Central memory CD4-positive, alpha-beta T cell (primary cell): ENCODE measurements around the gene CCDC28A.
A peak's percentile ranks its signal among the peaks of the same experiment; 100 is the strongest.
"Not testable (repeated sequence)": the region's sequence is repeated elsewhere in the genome, so short reads cannot be mapped to it uniquely, and the experiment has no call there.

Experiments
- DNase-seq: peaks from one replicate; pipeline ENCODE4 v3.0.0; 2022
- total RNA-seq, 3 experiments: gene quantifications; one replicate each; lab custom pipeline; 2026; lab: John Stamatoyannopoulos, UW

The CCDC28A gene
- 9.5 to 34.3 (median 24.7) reads per million in 3 experiments for total RNA-seq

DNA sequence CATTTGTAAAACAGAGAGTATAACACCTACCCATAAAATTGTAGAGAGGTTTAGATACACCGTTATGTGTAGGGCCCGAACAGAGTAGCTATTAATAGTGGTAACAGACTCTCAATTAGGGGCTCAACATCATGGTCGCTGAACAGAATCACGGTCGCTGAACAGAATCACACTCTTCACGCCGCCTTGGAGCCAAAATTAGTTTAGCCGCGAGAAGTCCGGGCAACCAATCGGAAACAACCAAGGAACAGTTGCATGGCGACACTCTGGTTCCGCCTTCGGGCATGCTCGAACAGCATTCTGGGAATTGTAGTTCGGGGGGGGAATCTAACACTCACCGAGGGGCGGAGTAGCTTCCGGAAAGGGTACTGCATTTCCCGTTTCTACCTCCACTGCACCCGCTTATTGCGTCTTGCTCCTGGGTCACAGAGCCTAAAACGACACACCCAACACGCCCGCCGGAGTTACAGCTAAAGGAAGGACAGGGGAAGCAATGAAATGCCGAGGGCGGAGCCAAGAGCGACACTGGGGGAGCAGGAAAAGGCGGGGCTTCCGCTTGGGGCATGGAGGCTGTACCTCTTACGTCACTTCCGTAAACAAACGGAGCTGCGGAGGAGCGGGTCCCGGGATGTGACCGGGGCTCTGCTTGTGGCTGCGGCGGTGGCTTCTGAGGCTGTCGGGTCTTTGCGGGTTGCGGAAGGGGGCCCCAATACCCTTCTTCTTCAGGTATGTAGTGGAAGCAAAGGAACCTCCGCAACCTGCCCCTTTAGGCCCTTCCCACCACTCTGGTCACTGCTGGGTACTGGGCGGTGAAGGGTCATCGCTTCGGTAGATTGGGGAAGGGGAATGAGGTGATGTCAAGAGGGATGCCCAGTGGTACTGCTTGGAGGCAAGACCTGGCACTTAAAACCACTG is at the start of gene CCDC28A:
TSS of gene CCDC28A (plus strand) at position 593 of the 915 bp plus-strand sequence. CDS start 2,352 bp downstream, outside the sequence.
- peak; percentile 95 for DNase-seq

DNA sequence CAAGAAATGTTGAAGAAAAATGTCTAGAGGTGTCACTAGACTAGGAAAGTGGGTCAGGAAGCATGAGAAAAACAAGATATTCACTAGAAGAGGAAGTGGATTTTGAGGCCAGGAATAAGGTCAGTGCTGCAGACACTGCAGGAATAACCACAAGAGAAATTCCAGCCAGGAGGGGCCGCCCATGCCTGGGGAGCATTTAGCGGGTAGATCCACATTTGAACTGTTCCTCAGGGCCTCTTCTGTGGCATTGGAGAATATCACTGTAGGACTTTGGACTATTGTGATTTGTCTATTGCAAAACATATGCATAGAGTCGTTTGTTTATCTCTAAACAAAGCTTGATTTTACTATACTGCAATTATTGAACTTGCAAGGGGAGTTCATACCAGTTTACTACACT is 49.6 kb upstream of the CCDC28A start:
- DNase-seq = no peak

DNA sequence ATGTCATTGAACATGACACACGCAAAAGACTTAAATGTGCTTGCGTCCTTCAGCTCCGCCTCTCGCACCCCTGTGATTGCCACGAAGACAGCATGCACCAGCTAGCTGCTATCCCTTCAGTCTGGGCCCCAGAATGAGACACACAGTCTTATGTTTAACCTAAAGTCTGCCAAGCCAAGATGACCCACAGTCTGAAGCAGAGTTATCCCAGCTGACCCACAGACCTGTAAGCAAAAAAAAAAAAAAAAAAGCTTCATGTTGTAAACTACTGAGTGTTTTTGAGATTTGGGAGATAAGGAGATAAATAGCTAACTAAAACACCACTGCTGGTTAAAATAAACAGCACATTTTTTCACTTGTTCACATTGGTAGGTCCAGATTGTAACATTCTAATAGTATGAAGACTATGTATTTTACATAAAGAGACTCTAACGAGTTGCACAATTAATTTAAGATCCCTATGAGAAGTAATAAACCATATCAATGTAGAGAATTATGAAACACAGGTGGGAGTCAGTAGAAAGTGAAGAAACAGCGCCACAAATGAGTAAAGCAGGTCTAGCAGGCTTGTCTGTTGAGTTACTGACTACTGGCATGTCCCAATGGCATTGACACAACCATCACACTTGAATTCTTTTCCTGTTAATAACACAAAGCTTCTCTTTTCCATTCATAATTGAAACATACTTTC is 47.4 kb upstream of the CCDC28A start:
- DNase-seq = no peak

DNA sequence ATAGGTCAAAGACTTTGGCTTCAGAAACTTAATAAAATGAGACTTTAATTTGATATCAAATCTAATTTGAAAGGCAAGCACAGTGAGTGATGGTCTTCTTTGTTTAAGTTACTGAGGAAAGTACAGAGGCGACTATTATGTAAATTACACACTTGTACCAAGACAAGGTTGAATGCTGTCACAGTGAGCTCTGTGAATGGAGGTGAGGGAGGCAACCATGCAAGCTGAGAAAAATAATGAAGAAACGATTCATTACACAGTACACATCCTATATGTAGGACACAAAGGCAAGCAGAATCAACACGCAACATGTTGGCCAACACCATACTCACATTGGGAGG is 46.8 kb upstream of the CCDC28A start:
- DNase-seq = no peak

DNA sequence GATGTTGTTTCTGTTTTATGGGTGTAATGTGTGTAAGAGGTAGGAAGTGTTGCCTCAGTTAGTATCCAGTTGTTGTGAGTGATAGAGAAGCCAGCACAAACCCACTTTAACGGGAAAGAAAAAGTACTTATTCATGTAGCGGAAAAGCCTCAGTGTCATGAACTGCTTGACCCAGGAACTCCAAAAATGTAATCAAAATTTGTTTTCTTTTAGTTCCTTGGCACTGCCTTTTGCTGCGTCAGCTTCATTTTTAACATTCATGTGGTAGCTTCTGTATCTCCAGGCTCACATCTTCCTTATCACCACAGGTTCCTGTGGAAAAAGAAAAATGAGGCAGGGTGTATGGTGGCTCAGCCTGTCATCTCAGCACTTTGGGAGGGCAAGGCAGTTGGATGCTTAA is 46.4 kb upstream of the CCDC28A start:
- no peak for DNase-seq

DNA sequence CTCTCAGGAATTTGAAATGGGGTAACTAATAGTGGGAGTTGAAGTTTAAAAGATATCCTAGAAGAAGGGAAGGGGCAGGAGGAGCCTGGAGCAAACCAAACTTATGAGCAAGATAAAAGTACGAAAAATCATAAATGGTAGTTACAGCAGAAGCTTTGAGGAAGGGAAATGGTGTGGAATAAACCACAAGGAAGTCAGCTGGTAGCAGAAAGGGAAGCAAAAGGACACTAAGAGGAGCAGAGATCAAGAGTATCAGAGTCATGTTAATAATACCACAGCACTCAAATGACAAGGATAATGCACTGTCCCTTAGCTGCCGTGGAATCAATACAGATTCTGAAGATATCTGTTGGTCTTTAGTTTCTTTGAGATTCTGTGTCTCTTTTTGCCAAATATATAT is 44.9 kb upstream of the CCDC28A start:
- DNase-seq = no peak

DNA sequence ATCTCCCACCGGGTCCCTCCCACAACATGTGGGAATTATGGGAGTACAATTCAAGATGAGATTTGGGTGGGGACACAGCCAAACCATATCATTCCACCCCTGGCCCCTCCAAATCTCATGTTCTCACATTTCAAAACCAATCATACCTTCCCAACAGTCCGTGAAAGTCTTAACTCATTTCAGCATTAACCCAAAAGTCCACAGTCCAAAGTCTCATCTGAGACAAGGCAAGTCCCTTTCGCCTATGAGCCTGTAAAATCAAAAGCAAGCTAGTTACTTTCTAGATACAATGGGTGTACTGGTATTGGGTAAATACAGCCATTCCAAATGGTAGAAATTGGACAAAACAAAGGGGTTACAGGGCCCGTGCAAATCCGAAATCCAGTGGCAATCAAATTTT is 43.5 kb upstream of the CCDC28A start:
- DNase-seq = not testable (repeated sequence)

DNA sequence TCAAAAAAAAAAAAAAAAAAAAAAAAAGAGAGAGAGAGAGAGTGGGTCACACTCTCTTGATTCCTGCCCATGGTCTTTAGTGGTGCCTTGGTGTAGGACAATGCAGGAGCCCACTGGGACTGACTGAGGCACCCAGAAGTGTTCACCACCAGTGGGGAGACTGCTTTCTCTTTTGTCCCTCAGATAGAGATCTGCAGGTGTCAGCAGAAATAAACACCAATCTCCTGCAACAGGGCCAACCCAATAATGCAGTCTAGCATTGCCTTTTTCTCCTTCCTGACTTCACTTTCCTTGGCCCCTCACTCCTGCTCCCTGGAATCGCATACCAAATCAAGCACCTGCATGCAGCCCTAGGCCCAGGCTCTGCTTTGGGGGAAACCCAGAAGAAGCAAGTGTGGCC is 39.0 kb upstream of the CCDC28A start:
- no peak for DNase-seq

DNA sequence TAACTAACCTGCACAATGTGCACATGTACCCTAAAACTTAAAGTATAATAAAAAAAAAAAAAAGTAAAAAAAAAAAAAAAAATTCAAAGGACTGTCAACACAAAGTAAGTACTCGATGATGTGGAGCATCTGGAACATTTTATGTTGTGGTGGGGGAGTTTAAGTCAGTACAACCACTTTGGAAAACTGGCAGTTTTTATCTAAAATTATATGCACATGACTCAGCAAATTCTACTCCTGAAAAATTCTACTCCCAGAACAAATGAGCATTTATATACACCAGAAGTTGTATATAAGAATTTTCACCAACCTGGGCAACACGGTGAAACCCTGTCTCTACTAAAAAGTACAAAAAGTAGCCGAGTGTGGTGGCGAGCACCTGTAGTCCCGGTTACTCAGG is 36.9 kb upstream of the CCDC28A start:
- DNase-seq = no peak

DNA sequence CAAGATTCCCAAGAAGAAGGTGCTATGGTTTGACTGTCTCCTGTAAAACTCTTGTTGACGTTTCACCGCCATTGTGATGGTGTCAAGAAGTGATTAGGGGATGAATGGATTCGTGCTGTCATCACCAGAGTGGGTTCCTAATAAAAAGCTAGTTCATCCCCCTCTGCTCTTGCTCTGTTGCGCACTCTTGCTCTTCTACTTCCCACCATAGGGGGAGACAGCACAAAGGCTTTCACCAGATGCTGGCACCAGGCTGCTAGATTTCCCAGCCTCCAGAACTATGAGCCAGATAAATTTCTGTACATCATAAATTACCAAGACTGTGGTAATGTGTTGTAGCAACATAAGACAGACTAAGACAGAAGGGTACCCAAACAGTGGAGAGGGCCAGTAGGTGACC is 21.6 kb upstream of the CCDC28A start:
- DNase-seq = no peak

DNA sequence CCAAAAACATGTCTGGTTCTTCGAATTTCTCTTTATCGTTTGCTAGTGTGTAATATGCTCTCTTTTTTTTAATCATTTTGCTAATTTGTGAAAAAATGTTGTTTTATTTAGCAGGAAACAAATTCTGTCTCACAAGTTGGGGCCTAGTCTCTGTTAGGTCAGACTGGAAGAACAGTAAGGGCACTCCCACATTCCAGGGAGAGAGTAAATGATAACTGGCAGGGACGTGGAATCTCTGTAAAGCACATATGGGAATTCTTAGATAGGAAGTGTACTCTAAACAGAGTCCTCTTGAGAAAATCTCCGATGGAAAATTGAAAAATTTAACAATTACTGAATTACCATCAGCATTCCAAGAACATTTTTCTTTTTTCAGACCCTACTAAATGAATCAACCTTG is 16.4 kb upstream of the CCDC28A start:
- DNase-seq = no peak

DNA sequence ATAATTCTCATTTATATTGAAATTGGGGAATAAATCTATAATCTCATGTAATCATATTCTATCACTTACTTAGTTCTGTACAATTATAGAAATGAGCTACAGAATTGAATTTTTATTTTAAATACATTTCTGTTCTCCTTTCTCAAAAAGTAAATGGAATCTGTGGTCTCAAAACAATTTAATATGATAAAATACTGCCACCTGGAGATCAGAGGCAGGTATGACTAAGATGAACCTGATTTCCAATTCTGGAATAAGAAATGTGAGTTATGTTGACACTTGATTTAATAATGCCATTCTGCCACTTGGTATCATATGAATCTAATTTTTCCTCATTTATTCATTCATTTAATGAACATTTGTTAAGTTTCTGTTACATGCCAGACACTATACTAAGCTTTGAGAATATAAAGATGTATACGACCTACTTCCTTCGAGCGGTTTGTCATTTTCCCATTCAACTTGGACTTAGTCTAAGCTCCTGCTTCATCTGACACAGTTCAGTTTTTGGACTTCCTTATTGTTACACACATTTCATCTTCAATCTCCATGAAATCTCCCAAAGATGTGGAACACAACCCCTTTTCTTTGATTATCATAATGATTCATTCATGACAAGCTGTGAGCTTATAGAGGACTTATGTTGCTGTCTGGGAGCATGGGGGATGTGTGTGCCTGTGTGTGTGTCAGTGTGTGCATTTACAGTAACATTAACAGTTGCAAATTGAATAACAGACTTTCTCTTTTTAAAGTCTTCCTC is 7.5 kb upstream of the CCDC28A start:
- peak; percentile 24 for DNase-seq

DNA sequence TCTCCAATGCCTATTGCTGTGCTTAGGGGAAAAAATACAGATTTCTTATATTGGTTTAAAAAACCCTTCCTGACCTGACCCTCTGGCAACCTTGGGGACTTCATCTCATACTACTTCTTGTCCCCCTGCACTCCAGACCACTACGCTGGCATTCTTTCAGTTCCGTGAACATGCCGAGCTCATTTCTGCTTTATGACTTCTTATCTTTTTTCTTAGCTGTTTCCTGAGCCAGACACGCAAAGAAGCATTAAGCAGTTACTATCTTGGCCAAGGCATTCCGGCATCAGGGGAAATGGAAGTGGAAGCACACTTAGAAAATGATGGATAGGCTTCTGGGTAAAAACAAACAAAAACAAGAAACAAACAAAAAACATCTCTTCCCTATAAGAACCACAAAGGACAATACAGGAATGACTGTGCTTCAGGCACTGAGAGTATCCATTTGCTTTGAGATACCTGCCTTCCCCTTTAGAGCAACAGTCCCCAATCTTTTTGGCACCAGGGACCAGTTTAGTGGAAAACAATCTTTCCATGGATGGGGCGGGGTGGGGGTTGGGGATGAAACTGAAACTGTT is 4.4 kb upstream of the CCDC28A start:
- DNase-seq = no peak

DNA sequence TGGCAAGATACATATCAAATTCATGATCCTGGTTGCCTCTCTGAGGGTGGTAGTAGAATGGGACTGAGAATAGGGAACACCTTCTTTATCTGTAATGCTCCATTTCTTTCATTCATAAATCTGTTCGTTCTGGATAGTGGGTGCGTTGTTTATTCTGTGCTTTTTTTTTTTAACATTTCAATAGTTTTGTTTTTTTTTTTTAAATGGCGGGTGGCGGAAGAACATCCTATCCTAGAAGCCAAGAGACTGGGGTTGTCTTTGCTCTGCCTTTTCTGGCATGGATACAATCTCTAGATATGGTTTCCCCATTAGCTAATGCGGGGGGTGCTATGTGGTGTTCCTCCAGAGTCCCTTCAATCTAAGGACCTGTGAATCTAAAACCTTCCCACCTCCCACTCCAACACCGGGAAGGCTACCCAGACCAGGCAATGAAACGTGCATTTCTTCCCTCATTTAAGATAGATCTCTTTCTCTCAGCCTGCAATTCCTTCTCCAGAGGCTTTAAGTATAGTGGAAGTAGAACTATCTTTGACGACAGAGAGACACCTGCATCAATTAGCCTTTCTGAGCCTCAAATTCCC is 883 bp upstream of the CCDC28A start:
- DNase-seq = no peak

DNA sequence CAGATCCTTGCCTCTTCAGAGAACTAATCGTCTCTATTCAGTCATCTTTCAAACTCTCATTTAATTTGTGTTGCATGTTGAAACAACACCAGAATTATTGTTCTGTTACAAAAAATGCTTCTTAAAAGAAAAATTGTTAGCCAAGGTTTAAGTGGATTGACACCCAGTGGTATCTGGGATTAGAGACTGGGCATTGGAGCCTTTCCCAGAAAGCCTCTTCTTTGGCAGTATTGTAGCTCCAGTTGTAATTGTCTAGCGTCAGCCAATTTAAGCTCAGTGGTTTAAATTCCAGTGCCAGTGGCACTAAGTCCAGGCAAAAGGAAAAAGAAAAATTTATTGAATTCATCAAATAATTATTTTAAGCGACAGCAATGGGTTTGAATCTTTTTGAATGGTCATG is 801 bp downstream of the CCDC28A start:
- DNase-seq = no peak

DNA sequence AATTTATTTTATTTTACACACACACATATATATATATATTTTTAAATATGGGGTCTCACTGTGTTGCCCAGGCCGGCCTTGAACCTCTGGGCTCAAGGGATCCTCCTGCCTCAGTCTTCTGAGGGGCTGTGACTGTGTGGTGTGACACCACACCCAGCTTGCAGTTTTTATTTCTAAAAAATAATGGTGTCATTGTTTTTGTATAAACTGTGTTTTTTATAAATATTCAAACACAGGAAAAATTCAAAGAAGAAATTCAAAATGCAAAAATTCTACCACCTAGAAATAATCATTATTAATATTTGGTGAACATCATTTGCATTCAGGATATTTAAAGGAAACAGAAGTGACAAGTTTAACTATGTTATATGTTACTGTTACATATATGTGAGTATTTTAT is 3.1 kb downstream of the CCDC28A start:
- no peak for DNase-seq

DNA sequence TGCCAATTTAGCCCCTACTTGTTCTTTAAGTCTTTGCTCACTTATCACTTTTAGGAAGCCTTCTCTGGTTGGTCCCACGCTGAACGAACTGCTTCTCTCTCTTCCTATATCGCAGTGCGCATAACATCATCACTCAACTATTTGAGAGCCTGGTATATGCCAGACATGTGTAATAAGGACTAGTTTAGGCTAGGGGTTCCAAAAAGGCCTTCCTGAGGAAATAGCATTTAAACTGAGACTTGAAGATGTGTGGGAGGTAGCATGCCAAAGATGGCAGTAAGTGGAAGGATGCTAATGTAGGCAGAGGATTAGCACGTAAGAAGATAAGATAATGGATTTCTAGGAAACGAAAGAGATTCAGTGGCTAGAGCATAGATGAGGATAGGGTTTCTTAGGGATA is 4.8 kb downstream of the CCDC28A start:
- DNase-seq = no peak

DNA sequence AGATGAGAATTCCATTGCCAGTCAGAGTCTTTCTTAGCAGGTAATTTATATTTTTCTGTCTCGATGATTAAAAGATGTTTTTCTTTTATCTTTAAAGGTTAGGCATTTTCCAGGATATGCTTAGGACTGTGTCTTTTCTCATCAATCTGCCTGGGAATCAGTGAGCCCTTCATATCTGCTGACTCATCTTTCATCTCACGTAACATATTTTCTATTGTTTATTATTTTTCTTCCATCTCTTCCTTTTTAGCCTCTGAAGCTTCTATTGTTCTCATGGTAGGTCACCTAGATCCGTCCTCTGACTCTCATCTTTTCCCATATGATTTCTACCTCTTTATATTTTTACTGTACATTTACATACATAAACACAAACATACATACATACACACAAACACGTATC is 8.7 kb downstream of the CCDC28A start:
- no peak for DNase-seq

DNA sequence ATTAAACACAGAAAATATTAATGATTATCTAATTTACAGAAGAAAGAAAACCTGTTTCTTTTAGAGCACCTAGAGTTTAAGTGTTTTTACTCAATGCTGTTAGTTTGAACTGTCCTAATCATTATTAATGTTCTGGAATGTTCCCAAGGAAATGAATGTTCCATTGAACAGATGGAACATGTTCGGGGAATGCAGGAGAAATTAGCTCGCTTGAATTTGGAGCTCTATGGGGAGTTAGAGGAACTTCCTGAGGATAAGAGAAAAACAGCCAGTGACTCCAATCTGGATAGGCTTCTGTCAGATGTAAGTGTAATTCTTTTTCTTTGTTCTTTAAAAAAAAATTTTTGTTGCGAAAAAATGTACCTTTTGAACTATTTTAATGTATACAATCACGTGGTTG is 11.5 kb downstream of the CCDC28A start:
- DNase-seq = no peak

DNA sequence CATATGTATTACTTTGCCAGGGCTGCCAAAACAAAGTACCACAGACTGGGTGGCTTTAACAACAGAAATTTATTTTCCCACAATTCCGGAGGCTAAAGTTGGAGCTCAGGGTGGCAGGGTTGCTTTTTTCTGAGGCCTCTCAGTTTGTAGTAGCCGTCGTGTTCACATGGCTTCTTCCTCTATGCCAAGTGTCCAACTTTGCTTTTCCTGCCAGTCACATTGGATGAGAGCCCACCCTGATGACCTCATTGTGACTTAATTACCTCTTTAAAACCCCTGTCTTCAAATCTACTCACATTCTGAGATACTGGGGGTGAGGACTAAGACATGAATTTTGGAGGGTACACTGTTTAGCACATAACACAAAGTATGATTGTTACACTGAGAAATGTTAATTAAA is 12.4 kb downstream of the CCDC28A start:
- DNase-seq = no peak

DNA sequence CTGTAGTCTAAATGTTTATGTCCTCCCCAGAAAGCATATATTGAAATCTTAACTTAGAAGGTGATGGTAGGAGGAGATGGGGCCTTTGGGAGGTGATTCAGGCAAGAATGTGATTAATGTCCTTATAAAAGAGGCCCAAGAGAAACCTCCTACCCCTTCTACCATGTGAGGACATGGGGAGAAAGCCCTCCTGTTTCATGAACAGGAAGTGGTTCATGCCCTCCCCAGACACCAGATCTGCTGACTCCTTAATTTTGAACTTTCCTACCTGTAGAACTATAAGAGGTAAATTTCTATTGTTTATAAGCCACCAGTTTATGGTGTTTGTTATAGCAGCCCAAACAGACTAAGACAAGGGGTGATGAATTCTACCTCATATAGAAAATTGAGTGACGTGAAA is 13.6 kb downstream of the CCDC28A start:
- no peak for DNase-seq

DNA sequence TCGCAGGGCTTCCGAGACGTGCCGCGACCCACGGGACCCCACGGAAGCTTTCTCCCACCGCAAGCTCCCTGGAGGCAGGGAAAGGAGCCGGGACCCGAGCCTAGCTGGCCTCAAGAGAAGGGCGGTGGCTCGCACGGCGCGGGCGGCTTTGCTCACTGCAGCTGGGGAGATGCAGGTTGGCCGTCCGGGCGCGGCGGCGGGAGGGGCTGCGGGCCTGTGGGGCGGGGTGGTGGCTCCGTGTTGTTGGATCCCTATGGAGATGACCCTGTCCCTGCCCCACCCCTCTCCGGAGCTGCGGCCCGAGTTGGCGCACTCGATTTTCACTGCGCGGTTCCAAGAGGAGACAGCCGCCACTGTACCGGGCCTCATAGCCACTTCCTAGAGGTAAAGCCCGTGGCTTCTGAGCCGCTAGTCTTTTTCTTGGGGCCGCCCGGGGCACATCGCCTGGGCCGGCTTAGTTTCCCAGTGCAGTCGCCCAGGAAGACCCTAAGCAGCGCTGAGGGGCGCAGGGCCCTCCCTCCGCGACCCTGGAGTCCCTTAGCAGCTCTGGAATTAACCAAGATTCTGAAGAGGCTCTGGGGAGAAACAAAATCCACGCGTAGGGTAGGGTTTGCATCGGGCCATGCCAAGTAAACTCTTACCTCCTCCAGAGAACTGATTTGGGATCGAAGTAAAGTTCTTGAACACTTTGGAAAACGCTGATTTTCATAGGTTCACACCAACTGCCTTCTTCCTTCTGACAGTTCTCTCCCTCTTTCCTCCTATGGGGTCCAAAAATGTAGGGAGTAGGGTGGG is 22.4 kb downstream of the CCDC28A start, which contains the start of gene ECT2L:
TSS of gene ECT2L (plus strand) at position 279 of the 795 bp plus-strand sequence. CDS start 17,188 bp downstream, outside the sequence.
- DNase-seq = no peak
